ENCODE measurements around the gene WIPF2.
A peak's percentile ranks its signal among the peaks of the same experiment; 100 is the strongest.
"Not testable (repeated sequence)": the region's sequence is repeated elsewhere in the genome, so short reads cannot be mapped to it uniquely, and the experiment has no call there.

WIPF2 gene

DNA sequence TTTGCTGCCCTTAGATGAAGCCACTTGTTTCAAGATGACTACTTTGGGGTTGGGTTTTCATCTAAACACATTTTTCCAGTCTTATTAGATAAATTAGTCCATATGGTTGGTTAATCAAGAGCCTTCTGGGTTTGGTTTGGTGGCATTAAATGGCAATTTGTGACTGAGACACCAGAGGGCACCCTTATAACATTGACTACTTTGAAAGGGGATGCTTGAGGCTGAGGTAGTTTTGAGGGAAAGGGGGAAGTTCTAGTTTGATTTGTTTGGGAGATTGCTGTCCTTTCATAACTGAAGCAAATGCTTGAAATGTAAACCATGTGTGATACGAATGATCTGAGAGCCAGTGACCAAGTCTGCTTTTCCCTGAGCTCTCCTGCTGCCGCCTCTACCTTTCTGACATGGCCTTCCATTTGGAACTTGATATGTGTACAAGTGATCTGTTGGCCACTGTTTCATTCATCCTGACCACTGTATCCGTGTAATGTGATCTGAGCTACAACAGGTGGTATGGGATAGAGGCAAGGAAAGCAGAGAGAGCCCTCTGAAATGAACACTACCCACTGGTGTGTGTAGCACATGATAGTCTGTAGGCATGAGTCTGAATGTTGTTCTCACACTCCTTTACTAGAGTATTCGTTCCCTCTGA, 84.0 kb downstream of the WIPF2 start:
- no peak for DNase-seq

- no peak for DNase-seq
Observed at GRCh38 chr17:40303708-40304551, 84.8 kb downstream of the WIPF2 start.

GRCh38 chr17:40304552-40304863, 85.4 kb downstream of the WIPF2 start:
- DNase-seq: not testable (repeated sequence)

GRCh38 chr17:40304866-40305265, 85.8 kb downstream of the WIPF2 start:
- DNase-seq: not testable (repeated sequence)

- DNase-seq: no peak
Observed at GRCh38 chr17:40306395-40306794, 87.3 kb downstream of the WIPF2 start.

- DNase-seq: no peak
Observed at GRCh38 chr17:40307001-40307730, 88.1 kb downstream of the WIPF2 start.

DNA sequence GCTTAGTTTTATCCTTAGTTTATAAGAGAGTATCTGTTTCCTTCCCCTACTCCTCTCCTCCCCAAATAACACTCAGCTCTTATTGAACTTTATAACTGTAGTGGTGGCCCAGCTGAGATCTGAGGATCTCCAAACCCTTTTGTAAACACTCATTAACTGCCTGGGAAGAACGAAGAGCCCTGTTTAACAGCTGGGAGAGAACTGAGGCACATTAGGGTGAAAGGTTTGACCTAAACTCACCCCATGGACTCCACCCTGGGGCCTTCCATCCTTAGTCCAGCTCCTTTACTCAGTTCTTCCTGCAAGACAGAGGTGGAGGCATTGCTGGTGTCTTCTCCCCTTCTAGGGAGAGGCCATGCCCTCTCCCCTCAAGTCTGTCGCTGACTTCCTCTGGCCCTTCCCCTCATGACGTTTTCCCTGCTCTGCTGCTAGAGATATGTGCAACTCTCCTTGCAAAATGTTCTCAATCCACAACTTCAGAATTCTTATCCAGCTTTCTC, 88.7 kb downstream of the WIPF2 start:
- no peak for DNase-seq

DNA sequence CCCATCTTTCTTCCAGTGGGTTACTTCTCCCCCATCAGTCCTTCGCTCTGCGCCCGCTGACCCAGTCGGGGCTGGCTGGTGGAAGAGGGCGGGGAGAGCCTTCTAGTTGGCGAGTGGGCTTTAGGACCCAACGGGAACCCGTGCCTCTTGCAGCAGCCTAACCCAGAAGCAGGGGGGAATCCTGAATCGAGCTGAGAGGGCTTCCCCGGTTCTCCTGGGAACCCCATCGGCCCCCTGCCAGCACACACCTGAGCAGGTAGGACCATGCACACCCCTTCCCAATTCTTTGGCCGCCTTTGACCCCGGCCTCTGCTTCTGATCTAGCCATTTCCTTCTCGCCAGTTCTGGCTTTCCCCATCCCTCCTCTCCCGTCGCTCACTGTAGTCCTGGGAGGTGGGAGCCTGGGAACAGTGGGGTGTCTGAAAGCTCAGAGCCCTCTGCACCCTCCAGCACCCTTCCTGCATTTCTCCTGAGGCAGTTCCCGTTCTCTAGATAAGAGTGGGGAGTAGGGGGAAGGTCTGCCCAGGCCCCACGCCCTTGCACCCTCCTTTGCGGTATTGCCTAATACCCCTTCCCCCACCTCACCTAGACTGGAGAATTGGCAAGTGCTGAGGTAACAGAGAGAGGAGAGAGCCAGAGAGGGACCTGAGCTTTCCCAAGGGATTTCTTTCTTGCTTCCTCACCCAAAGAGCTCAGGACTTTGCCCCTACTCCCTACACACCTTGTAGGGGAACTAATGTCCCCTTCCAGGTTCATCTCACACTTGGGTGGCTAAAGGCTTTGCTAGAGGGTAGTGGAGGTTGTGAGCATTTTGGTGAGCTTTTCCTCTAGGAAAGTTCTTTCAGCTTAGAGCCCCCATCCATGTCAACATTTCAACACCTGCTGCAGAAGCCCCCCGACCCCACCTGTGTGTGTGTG, 90.2 kb downstream of the WIPF2 start, which contains the start of gene RARA:
Gene RARA (plus strand): TSS at position 150 of the 918 bp plus-strand sequence. CDS start 22,039 bp downstream, outside the sequence.
- no peak for DNase-seq

GRCh38 chr17:40309949-40310510, 90.9 kb downstream of the WIPF2 start:
- no peak for DNase-seq

DNA sequence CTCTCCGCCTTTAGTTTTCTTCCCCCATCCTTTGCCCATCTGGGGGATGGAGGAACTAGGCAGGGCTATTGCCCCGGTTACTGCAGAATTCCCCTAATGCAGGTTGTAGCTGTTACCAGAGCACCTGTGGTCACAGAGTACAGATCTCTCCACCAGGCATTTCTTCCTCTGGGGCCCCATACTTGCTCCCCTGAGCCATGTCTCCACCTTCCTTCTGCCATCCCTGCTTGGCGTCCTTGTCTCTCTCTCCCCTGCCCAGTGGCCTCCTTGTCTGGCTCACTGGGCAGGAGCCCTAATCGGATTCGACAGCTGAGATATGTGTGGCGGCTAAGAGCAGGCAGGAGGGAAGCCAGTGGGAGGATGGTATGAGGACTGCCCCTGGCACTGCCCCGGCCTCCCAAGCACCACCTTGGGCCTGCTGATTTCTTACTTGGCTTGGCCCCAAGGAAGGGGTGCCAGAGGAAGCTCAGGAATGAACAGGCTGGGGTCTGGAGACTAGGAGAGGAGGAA, 91.8 kb downstream of the WIPF2 start:
- DNase-seq: no peak

GRCh38 chr17:40311575-40311974, 92.5 kb downstream of the WIPF2 start:
- no peak for DNase-seq

GRCh38 chr17:40312131-40312731, 93.1 kb downstream of the WIPF2 start:
- no peak for DNase-seq

DNA sequence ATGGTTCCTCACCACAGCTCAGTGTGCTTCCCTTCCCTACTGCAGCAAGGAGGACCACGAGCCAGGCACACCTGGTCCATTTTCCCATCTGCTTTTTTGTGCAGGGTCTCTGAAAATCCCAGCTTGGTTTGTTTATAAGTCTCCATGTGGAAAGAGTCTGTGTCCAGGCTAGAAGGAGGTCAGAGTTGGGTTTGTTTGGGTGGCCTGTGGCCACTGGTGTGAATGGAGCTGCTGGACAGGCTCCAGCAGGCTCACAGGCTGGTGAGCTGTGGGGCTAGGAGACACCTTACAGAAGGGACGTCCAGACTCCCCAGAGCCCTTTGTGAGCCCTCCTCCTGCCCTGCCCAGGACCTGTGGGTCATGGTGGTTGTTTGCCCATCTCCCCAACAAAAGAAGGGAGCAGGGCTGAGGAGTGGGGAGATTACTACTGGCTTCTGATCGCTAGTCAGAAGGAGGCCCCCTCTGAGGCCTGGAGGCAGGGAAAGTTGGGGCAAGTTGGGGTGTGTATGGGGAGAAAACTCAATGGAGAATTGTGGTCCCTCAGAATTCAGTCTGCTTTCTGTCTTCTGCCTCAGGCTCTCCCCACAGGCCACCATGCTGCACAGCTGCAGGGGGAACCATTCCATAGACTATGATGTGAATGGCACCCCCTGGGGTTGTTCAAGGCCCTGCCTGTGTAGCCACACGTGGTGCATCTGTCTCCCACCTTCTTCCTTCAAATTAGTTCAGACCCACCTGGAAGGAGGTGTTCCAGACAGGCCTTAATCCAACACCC, 94.0 kb downstream of the WIPF2 start:
- DNase-seq: no peak

DNA sequence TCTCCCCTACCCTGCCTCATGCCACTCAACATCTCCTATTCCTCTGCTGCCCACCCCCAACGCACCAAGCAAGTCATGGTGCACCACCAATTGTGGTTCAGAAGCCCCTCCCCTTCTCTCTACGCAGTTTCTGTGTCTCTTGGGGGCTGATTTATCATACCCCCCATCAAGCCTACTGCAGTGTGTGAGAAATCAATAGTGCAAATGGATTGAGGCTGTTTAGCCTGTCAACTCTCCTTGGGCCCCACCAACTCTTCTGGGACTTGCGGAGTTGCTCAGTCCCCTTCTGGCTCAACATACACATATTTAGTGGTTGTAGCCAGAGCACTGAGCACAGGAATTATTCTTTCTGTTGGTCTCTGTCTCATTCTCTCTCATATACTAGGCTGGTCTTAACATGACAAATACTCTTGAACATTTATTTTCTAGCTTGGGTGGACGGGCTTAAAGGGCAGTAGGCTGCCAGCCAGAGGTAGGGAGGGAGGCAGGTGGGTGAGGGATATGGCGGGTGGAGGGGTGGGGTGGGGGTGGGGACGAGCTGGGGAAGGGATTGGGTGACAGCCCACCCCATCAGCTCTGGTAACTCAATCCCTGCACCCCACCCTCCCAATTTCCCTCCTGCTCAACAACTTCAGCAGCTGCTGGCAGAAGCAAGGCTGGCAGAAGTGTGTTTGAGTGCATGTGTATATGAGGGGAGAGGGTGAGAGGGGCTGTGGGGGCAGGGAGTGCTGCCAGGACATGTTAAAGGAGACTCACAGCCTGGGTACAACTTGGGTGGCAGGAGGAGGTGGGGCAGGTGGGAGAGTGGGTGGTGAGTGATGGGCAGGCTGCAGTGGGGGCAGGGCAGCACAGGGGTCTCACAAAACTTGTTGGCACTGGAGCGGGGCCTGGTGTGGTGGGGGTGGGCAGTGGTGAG, 94.8 kb downstream of the WIPF2 start:
- DNase-seq: no peak

GRCh38 chr17:40314584-40314956, 95.5 kb downstream of the WIPF2 start:
- DNase-seq: peak; percentile 91

DNA sequence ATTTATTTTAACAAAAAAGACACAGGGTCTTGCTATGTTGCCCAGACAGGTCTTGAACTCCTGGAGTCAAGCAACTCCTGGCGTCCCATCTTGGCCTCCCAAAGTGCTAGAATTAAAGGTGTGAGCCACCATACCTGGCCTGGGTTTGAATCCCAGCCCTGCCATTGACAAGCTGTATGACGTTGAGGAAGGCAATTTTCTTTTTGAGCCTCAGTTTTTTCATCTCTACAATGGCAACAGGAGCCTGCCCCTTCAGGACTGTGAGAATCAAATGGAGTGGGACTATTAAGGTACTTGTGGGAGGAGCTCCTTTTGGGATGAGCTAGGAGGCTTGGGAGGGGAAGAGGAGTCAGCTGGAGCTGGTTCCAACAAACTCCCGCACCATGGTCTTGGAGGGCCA, 96.1 kb downstream of the WIPF2 start:
- no peak for DNase-seq

DNA sequence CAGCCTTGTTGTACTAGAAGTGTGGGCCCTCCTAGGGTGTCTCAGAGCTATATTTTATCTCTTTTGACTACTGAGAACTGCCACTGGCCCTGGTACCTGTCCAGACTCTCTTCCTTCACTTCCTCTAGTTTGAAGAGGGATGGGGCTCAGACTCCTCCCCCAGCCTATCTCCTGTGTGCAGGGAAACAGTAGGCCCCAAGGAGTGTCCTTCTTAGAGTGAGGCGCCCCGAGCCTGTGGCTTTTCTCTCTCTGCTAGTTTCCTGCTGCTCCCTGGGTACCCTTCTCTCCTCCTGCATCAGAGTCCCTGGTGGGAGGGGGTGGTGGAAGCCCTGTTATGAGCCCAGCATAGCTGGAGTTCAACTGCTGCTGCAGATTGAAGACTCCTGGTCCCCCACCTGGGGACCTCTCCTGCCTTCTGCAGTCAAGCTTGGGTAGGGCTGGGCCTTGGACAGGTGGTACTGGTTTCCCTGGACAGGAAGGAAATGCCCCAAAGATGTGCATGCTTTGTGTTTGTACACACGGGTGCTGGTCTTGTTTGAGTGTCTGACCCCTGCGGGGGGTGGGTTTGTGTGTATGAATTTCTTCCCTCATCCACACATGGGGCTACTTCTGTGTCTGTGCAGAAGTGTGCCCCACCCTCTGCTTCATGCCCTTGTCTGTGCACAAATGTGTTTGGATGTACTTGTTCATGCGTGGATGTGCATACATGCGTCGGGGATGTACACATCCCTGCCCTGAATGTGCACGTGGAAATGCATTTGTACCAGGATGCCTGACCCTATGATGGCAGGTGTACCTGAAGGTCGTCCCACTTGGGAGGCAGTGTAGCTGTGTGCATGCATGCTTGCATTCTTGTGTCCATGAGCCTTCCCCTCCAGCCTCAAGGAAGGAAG, 96.8 kb downstream of the WIPF2 start:
- no peak for DNase-seq

- no peak for DNase-seq
Observed at GRCh38 chr17:40316571-40317344, 97.7 kb downstream of the WIPF2 start.
